AG09319 (cell line): Measurements from ENCODE around the gene HDAC8.

ENCODE experiments used
- DNase-seq: peaks from one replicate; pipeline ENCODE4 v3.0.0-alpha.2; 2010; ENCODE audit warnings: low read depth; ENCODE audit errors: extremely low read depth
- TF ChIP-seq, protein P1 (sequence below): IDR thresholded peaks from 2 replicates; pipeline ENCODE4 v1.5.1; 2011; ENCODE audit warnings: low read depth, mild to moderate bottlenecking, inconsistent platforms, low read length, moderate library complexity

HDAC8 gene

DNA sequence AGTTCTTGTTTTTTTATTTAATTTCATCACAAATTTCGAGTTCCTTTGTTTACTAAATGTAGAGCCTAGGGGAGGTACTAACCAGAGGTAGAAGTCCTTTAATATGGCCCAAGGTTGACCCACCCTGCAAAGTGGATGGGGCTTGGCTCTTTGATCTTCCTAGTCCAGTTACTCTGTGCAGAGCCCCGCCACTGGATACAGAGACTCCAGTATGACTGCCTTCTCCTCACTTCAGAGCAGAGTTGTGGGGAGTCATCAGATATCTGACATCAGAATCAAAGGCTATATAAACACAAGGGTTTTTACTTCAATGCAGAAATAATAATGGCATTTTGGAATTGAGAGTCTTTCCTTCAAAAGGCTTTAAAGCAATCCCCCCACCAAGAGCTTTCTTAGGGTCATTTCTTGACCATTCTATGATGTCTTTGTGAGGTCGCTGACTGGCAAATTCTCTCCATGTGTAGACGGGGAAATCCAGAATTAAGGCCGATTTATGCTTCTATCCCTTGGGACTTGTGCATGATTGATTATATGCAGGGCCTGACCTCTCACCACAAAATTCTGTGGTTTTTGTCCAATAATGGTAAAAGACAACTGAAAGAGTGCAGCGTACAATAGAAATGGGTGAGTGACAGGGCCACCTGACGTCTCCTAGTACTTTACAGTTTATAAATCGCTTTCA is 178.7 kb downstream of the HDAC8 start:
- TF ChIP-seq, protein P1, sequence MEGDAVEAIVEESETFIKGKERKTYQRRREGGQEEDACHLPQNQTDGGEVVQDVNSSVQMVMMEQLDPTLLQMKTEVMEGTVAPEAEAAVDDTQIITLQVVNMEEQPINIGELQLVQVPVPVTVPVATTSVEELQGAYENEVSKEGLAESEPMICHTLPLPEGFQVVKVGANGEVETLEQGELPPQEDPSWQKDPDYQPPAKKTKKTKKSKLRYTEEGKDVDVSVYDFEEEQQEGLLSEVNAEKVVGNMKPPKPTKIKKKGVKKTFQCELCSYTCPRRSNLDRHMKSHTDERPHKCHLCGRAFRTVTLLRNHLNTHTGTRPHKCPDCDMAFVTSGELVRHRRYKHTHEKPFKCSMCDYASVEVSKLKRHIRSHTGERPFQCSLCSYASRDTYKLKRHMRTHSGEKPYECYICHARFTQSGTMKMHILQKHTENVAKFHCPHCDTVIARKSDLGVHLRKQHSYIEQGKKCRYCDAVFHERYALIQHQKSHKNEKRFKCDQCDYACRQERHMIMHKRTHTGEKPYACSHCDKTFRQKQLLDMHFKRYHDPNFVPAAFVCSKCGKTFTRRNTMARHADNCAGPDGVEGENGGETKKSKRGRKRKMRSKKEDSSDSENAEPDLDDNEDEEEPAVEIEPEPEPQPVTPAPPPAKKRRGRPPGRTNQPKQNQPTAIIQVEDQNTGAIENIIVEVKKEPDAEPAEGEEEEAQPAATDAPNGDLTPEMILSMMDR, result no peak
- no peak for DNase-seq

DNA sequence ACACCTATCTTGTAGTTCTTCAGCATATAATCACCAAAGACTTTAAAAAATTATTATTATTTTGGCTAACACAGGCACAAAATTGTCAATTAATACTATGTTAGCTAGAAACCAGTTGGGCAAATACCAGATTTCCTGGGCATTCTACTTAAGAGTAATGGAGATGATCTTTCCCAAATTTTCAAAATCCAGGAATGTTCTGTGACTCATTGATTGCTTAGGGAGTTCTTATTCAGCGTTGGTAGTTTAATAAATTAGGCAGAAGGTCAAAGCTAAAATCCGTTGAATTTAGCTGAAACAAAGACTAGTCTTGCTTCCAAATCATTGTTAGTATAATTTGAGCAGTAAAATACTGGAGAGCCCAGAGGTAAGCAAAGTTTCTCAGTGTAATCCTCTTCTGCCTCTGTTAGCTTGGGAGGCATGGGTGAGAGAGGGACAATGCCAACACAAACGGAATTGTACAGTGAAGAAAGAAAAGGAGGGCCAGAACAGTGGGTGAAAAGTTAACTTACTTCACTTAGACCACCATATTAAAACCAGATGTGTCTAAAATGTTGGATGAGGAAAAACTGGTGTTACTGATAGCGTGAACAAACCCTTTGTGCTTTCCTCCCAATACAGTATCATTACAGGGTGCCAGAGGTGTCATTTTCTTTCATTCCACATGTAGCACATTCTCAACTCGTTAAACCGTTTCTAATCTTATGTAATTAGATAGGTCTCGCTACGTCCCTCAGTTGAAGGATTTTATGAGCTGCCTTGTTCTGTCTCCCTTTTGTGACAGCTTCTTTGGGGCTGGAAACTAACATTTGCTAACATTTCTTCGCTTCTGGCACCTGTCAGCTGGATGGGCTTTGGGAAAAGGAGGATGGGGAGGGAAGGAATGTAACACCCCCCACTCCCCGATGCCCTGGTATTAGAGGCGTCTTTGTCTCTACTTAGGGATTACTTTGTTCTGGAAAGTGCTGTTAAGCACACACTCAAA is 179.5 kb downstream of the HDAC8 start:
- no peak for DNase-seq
- TF ChIP-seq, protein P1, result no peak

DNA sequence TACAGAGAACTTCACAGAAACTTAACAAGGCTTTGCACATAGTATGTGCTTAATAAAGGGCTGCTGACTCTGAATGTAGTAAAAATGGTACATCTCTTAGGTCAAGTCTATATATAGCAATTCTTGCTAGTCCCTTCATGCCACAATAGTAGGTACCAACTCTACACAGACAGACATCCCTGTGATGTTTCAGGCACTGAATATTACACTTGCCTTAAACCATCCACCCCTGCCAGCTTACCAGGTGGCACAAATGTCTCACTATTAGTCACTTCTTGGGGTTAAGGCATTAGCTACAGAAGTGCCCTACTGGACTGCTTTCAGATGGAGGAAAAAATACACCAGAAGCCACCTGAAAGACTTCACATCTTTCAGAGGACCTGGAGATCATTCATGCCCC is 180.6 kb downstream of the HDAC8 start:
- TF ChIP-seq, protein P1, result no peak
- no peak for DNase-seq

DNA sequence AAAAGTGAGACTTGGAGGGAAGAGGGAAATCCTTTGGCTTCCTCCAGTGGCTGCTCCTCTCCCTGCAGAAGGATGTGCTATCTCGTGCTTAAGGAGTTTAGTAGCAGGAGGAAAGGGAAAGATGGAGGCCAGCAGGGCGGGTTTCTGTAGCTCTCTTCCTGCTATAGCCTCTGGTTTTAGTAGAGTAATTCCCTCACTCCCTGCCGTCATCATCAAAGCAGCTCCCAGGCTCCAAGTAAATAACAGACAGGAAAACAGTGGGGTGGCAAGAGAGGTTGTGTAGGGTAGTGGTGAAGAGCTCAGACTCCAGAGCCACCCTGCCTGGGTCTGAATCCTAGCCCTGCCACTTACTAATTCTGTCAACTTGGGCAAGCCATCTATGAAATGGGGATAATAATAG is 185.4 kb downstream of the HDAC8 start:
- TF ChIP-seq, protein P1, result no peak
- no peak for DNase-seq

DNA sequence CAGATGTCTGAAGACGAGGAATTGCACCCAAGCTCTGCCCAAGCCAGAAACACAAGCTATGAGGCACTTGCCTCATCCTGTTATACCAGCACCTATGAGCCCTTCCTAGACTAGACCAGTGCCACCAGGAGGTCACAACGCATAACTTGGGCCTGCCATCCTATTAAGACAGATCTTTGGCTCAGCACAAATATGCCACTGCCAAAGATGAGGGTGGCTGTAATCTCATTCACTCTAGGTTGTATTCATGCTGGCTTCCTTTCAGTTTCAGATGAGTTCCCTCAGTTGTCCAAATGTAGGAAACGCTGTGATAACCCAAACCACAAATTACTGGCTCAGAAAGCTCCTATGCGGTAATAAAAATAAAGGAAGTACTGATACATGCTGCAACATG is 190.4 kb downstream of the HDAC8 start:
- DNase-seq, result no peak
- TF ChIP-seq, protein P1, result no peak

DNA sequence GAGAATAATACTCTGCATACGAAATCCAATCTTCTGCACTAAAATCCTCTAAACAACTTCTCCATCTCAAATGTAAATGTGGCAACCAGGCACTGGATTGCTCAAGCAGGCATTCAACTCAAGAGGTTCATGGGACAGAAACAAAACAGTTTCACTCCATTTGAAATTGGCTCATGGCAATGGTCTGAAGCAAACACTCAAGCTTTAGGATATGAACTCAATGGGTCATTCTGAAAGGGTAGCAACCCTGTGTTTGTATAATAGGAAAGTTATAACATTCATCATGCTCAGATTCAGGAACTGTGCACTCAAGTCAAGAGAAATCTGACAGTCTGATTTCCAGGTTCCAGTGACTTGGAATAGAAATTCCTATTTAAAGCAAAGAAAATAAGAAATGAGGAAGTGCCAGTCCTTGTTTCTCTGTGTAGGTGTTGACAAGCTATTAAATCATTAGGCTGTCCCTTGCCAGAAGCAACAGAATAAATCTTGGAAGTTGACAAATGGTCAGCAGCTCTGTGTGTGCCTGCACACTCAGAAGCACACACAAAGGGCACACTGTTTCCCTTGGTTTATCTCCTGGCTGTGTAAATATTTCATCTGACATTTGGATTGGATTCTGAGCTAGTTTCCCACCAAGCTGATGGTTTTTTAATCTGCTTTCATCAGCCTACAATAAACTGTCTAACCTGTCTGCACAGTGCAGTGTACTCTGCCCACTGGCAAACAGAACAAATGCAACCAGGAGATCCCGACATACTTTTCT is 191.0 kb downstream of the HDAC8 start:
- no peak for DNase-seq
- TF ChIP-seq, protein P1, result no peak
